Measurements from ENCODE around the gene MYRFL.
A peak's percentile ranks its signal among the peaks of the same experiment; 100 is the strongest.
"Not testable (repeated sequence)": the region's sequence is repeated elsewhere in the genome, so short reads cannot be mapped to it uniquely, and the experiment has no call there.

The MYRFL gene

DNA sequence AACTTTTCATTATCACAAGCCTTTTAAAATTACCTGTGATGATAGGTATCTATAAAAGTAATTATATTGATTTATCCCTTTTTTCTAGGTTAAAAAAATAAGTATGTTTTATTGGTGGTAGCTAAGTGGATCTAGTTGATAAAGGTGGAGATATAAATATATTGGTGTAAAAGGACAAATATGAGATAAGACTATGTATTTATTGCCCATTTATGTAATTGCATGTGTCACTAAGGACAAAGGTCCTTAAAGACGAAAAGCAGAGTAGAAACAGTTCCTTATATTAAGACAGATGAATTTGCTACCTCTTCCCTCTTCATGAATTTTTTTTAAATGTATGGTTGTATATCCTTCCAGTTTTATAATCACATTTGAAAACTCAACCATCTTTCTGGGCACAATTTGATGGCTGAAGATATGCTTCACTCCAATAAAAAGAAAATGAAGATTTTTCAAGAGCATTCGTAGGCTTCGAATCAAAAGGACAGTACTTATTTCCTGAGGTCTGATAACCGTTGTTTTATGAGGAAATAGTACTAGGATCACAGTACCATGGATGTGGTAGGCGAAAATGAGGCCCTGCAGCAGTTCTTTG lies at the start of gene MYRFL:
Gene MYRFL, plus strand, starts transcription at position 262 of the 595 bp plus-strand sequence. Its CDS starts 291 bp downstream, at position 553.
- DNase-seq = no peak

DNA sequence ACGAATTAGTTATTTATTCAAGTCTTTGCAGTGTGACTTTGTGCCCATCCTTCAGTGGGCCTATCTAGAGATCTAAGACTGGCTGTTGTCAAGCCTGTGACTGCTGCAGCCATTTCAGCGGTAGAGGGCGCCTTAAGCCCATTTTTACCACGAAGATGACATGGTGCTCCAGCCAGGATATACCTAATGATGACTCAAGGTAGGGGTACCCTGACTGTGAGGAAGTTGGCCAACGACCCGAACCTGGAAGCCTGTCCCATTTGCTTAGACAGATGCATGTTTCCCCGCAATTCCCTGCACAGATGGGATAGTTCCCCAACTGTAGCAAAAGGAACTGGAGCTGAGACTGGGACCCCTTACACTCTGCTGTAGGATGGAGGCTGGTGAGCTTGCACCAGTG lies 45.1 kb upstream of the MYRFL start:
- peak; percentile 42 for DNase-seq

DNA sequence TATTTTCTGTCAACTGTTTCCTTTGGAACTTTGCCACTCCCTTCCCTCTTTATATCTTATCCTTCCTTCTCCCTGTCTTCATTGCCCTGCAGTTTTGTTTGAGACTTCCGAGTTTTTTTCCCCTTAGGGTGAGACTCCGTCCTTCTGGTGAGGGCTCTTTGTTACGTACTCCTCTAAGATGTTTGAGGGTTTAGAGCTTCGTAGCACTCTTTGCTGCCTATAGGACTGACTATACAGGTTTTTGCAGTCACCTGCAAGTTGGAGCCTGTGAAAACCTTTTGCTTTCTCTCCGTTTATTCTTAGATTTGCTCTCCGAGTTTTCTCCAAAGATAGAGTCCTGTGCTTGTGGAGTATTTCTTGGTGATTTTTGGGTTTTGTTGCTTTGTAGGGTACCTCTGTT lies 41.7 kb upstream of the MYRFL start:
- DNase-seq = no peak

DNA sequence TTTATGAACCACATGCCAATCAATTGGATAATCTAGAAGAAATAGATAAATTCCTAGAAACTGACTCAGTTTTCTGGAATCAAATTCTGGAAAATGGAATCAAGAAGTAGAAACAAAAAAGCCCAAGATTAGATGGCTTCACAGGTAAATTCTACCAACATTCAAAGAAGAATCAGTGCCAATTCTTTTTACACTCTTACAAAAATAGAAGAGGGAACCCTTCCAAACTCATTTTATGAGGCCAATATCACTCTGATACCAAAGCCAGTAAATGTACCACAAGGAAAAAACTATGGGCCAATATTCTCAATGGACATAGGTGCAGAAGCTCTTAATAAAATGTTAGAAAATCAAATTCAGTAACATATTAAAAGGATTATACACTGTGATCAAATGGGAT lies 35.7 kb upstream of the MYRFL start:
- no peak for DNase-seq

DNA sequence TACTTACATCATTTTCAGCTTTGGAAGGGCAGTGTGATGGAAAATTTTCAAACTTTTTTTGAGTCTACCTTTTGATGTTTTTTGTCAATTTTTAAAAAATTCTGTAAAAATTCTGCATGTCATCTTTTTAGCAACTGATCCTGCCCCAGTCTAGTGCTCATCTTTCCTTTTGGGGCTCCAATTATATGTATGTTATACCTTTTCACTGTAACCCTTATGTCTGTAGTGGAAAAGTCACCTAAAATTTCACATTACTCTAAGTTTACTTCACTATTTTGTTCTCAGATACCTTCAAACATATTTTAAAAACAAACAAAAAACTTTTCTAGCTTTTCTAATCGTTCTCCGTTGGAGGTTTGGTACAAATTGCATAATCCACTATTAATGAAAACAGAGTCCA lies 32.5 kb upstream of the MYRFL start:
- DNase-seq = no peak

DNA sequence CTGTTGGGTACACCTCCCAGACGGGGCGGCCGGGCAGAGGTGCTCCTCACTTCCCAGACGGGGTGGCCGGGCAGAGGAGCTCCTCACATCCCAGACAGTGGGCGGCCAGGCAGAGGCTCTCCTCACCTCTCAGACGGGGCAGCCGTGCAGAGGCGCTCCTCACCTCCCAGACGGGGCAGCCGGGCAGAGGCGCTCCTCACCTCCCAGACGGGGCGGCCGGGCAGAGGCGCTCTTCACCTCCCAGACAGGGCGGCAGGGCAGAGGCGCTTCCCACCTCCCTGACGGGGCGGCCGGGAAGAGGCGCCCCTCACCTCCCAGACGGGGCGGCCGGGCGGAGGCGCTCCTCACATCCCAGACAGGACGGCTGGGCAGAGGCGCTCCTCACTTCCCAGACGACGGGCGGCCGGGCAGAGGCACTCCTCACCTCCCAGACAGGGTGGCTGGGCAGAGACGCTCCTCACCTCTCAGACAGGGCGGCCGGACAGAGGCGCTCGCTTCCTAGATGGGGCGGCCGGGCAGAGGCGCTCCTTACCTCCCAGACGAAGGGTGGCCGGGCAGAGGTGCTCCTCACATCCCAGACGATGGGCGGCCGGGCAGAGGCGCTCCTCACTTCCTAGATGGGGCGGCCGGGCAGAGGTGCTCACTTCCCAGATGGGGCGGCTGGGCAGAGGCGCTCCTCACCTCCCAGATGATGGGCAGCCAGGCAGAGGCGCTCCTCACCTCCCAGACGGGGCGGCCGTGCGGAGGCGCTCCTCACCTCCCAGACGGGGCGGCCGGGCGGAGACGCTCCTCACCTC lies 17.7 kb upstream of the MYRFL start:
- not testable (repeated sequence) for DNase-seq

DNA sequence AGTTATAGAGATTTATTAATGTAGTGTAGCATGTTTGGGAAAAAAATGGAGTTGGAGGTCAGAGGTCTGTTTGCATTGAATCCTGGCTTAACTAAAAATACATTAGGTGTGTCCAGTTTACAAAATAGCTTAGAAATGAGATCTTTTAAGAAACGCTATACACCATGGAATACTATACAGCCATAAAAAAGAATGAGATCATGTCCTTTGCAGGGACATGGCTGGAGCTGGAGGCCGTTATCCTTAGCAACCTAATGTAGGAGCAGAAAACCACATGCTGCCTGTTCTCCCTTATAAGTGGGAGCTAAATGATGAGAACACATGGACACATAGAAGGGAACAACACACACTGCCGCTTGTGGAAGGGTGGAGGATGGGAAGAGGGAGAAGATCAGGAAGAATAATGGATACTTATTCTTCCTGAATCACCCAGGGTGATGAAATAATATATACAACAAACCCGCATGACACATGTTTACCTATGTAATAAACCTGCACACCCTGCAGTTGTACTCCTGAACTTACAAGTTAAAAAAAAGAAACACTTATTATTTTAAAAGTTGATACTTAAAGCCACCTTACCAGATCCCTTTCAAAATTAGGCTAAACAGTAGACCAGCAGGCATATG lies 14.0 kb upstream of the MYRFL start:
- DNase-seq = no peak

DNA sequence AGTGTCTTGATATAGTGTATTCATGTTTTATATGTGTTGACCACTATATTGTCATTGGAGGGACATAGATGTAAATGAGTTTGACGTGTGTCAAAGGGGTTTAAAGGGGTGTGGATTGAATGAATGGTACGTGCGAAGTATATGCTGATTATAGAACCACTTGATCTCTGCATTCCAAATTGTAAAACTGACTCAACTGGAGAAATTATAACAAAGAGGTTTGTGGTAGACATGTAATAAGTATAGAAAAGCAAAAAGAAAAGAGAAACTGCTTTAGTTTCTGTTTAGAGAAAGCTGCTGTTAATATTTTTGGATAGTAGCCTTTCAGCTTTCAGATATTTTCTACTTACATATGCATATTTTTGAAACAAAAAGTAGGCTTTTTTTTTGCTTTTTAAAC lies 8.9 kb upstream of the MYRFL start:
- no peak for DNase-seq

DNA sequence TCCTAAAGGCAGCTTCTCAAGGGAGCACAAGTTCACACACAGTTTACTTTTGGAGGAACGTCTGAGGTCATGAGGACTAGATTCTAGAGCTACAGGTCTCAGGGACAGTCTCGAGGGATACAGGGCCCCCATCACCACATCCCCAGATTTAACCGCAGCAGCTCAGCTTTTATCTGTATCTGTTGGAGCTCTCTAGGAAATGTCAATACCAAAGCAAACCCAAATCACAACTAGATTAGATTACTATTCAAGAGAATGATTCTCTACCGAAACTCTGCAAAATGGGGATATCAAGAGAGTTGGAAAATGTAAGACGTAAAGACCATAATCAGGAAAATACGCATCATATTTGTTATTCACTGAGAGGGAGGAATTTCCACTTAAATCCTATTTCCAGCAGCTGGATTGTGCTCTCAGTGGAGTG lies 4.0 kb upstream of the MYRFL start:
- no peak for DNase-seq

DNA sequence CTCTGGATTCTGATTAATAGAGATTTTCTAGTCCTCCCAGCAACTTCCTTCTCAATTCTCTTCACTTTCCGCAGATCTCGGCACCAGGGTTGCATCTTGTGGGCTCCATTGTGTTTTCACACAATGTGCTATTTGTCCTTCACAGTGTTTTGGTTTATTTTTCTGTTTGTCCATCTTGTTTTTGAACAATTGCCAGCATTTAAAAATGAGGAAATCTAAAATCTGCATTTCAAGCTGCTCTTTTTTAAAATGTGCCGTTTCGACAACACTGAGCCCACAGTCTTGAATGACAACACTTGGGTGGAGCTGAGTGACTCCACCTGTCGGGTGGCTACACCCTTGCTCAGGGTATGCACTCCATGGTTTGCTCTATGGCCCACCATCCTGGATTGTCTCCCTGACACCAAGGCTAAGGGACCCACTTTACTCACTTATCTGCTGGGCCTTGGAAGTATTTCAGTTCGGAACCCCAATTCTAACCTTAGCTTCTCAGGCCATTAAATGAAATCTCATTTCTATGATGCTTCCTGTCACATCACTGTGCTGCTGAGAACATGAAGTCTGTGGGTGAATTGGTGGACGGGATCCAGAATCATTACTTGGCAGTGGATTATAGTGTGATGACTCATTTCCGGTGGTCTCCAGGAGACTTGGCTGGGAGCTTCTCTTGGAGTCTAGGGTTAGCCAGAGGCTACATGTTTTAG lies 3.4 kb upstream of the MYRFL start:
- no peak for DNase-seq

DNA sequence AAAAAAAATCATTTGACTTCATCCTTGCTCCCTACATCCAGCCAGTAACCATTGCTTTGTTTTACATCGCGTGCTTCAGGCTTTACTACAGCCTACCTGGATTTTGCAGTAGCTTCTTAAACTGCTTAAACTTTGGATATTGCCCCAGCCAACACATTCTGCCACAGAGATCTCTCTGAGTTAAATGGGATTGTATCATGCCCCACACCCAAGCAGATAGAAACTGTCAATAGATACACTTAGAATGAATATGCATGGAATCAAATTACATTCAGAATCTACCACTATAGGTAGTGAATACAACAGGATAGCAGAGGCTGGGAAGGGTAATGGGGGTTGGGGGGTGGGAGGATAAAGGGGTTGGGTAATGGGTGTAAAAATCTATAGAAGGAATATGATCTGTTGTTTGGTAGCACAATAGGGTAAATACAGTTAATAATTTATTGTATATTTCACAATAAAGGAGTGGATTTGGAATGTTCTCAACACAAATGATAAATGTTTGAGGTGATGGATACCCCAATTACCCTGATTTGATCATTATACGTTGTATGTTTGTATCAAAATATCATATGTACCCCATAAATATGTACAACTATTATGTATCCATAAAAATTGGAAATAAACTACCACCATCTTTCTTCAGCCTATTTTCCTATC lies 2.7 kb upstream of the MYRFL start:
- DNase-seq = no peak

DNA sequence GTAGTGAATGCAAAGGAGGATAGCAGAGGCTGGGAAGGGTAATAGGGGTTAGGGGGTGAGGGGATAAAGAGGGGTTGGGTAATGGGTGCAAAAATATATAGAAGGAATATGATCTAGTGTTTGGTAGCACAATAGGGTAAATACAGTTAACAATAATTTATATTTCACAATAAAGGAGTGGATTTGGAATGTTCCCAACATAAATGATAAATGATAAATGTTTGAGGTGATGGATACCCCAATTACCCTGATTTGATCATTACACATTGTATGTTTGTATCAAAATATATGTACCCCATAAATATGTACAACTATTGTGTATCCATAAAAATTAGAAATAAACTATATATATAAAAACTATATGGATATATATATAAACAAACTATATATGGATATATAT lies 999 bp upstream of the MYRFL start:
- no peak for DNase-seq

DNA sequence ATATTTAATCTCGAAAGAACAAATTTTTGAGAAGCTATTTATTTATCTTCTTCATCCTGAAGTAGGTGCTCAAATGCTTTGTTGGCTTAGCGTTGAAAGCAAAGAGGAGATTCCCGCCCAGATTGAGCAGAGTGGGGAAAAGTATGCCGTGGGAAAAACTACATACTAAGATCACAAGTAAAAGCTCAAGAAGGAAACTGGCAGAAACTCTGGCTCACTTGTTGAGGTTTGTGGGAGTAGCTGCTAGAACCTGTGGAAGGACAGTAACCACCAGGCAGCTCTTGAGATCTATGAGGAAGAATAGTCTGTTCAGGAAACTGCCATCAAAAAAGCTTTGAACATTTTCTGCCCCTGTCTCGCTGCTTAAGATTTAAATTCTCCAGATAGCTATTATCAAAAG lies 3.9 kb downstream of the MYRFL start:
- DNase-seq = no peak

DNA sequence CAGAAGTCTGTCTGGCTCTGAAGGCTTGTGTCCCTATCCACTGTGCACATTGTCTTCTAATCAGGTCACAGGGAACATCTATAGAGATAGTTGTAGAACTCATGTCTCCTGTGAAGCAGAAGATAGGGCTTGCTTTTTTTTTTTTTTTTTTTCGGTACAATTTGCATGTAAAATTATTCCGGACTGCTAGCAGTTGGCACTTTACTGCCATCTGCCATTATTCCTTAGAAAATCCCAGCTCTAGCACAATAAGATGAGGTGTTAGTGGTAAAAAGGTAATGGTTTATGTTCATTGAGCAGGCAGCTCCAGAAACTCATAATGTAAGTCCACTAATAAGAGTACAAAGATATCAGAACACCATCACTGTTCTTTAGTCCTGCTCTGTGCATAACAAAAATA lies 8.7 kb downstream of the MYRFL start:
- no peak for DNase-seq

DNA sequence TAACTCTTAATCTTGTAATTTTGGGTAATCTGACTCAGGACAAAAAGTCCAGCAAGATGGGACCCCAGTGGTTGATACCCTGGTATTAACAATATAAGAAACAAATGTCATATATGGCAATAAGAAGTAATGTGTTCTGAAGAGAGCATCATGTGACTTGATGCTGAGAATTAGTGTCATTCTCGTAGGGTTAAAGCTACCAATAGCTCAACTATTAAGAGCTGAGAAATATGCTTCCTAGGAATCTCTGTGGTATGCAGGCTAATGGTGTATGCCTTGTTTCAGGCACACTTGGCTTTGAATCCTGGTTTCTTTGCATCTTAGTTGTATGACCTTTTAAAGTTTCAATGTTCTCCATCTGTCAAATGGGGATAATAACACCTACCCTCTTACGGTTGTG lies 9.1 kb downstream of the MYRFL start:
- no peak for DNase-seq

DNA sequence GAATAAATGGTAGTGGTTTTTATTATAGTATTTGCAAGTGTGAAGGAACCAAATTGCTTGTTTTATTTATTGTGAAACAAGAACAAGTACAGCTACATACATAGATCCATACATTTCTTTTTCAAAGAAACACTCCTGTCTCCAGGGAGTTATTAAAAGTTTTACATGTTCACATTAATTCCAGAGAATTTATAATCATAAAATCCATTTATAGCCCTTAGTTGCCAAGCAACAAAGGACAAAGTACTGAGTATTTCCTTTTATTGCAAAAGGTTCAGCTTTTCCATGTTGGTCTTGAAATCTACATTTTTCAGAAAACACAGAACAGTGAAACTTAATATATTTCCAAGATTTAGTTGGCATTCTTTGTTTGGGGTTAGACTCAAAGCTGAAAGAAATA lies 9.5 kb downstream of the MYRFL start:
- DNase-seq = no peak

DNA sequence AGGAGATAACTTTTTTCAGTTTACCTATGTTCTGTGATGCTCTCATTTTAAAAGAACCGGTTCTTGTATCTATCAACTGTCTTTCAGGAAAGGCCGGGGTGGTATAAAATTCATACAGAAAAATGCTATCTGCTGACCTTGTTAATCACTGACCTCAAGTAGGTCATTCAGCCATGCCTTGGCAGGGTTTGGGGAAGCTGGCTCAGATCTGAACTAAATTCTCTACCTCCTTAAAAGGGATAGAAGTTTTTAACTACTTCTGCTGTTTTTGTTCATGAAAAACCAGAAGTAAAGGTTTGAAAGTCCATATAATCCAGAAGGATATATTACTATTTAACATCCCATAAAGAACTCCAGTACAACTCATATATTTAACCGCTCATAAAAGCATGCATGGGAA lies 10.1 kb downstream of the MYRFL start:
- no peak for DNase-seq

DNA sequence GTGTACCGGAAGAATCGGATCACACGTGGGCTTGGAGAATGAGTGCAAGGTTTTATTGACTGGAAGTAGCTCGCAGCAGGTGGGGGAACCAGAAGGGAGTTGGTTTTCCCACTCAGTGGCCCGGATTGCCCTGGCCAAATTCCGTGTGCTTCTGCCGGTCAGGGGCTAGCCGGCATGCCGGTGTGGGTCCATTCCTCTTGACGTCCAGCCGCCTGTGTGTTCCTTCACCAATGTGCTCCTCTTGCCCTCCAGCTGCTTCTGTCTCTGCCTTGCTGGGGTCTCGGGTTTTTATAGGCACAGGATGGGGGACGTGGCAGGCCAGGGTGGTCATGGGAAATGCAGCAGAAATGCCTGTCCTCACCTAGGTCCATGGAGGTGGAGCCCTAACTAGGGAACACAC lies 11.0 kb downstream of the MYRFL start:
- DNase-seq = no peak

DNA sequence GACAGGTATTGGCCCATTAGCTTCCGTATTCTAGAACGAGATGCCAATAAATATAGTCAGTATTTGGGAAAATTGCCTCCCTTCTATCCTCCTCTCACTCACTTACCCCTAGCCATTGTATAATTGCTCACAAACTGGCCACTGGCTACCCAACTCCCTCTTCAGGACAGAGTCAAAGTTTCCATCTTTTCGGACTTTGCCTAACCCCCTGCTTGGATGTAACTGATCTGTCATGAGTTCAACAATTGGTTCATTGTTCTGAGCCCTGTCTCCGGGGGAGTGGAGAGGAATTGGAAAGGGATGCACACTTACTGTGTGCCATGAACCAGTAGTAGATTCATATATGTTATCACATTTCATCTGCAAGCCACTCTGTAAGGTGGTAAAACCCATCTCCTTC lies 12.2 kb downstream of the MYRFL start:
- DNase-seq = no peak

DNA sequence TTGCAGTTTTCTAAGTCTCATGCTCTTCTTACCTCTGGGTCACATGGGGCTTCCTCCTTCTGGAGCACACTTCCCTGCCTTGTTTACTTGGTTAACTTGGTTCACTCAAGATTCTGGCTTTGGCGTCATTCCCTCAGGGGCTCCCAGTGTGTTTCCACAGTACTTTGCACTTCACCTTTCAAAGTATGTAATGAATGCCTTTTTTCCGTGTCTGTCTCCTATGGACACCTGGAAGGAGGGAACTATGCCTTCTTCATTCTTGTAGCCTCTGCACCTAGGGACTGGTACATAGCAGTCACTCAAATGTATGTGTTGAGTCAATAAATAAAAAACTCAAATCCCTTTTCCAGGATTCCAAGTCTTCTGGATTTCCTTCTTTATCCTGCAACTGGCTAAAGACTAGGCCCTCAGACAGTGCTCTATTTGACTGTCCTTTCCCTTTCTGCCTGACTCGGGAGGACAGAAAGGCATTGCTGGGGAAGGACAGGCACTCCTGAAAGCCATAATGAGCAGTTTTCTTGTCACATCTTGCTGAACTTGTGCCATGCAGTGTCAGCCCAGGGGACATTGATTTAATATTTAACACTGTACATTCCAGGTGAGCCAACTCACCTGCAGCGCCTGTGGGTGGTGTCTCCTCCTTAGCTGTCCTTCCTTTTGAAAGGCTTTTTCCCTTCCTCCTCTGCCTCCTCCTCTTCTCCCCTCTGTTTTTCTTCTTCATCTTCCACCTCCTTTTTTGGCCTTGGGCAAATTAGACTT lies 12.8 kb downstream of the MYRFL start:
- no peak for DNase-seq

DNA sequence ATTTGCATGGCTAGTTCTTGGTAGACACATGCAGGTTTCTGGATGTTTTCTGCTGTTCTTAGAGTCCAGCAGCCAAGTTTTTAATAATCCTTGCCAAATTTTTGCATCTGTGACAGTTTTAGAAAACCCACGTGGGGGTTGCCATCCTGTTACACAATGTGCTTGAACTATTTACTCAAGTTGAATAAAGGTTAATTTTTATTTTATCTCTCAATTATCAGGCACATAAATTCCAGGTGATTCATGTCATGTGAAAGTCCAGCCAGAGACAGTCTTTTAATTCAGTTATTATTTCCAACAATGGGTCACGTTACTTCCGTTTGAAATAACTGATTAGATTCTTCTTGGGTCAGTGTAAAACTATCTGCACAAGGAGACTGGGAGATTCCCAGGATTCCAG lies 15.7 kb downstream of the MYRFL start:
- DNase-seq = no peak

DNA sequence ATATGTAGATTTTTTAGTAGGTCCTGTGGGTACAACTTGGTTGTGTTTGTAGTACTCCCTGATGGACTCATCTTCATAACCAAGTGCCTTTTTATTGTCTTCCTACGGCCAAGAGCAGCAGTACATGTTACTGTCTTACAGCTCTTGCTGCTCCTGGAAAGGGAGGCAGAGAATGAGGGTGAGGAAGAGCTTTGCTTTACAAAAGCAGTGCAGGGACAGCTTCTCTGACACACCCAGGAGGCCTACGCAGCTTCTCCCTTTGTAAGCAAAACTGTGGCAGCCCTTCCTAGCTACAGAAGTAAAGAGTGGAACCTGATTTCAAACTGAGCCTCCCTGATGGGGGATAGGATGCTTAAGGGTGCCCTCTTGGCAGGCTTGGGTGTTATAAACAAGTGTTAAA lies 18.6 kb downstream of the MYRFL start:
- DNase-seq = no peak
